HCT116 (cell line): ENCODE results near the gene SEC22A. TPM values are rescaled to one million over a fixed set of nuclear protein-coding genes. Genes with fewer than 3 reads are reported as not detected.

Source experiments
- ATAC-seq: fragments of 200-7000 bp; cut with Tn5 transposase; 2 replicates; pipeline ENCODE4 v1.9.1; 2020; ENCODE audit warnings: mild to moderate bottlenecking, moderate library complexity
- BruUV-seq: library from RNA; stranded (reverse); fragments of 400-500 nt; replicated peaks from 2 replicates; lab custom pipeline; 2021; lab: Mats Ljungman, UMichigan
- CTCF ChIA-PET: fragments of 300-600 bp; sonication (Branson Sonifier 250); formaldehyde crosslinking; loops from one replicate; lab custom pipeline; 2021; ENCODE audit warnings: antibody characterized with exemption; lab: Charles Lee
- POLR2A ChIA-PET: fragments of 300-600, 350-600 bp; sonication (Branson Sonifier 250); formaldehyde crosslinking; loops from one replicate; lab custom pipeline; 2021; ENCODE audit warnings: antibody characterized with exemption; lab: Charles Lee
- RAD21 ChIA-PET, 2 experiments: fragments of 300-600 bp; sonication (Branson Sonifier 250); formaldehyde crosslinking; loops; one replicate each; lab custom pipeline; 2023; ENCODE audit warnings: low total read pairs in 2 of 2; ENCODE audit not compliant: uncharacterized antibody in 2 of 2, unreplicated experiment in 2 of 2, low non-redundant PET in 1 of 2; lab: Charles Lee
- DNase-seq: peaks from one replicate; pipeline ENCODE4 v3.0.0-alpha.2; 2010; ENCODE audit warnings: low read depth, low spot score
- H2AFZ ChIP-seq: fragments of 200-600 bp; shearing (Covaris generic), sonication (generic); 2 replicates; pipeline ENCODE4 v1.6.1; 2017; ENCODE audit warnings: low read depth, mixed run types, mixed read lengths, antibody characterized with exemption, low read length; ENCODE audit not compliant: poor library complexity, severe bottlenecking
- H3K27ac ChIP-seq: 2 replicates; pipeline ENCODE4 v1.5.1; 2012; ENCODE audit warnings: low read depth, low read length
- H3K27me3 ChIP-seq: fragments of 200-600 bp; sonication (generic); 2 replicates; pipeline ENCODE4 v1.6.1; 2016; ENCODE audit warnings: mixed run types, low read length, mixed read lengths; ENCODE audit not compliant: insufficient read depth
- H3K36me3 ChIP-seq, 2 experiments: fragments of 200-500 bp in 1 of 2; fragments of 200-600 bp in 1 of 2; sonication (Bioruptor generic) in 1 of 2; sonication (generic) in 1 of 2; 2 replicates each; pipeline versions ENCODE4 v1.5.1 to v1.6.1; 2014 to 2016; ENCODE audit warnings: low read length in 2 of 2, inconsistent platforms in 1 of 2, mixed read lengths in 1 of 2, mixed run types in 1 of 2; ENCODE audit not compliant: insufficient read depth in 2 of 2, control insufficient read depth in 1 of 2
- H3K4me1 ChIP-seq, 2 experiments: fragments of 200-600 bp in 1 of 2; sonication (generic) in 1 of 2; 2 replicates each; pipeline versions ENCODE4 v1.5.1 to v1.6.1; 2012 to 2017; ENCODE audit warnings: low read length in 2 of 2, inconsistent platforms in 1 of 2, mild to moderate bottlenecking in 1 of 2, mixed read lengths in 1 of 2, mixed run types in 1 of 2, moderate library complexity in 1 of 2; ENCODE audit not compliant: insufficient read depth in 2 of 2, control insufficient read depth in 1 of 2
- H3K4me2 ChIP-seq: fragments of 200-600 bp; sonication (generic); 2 replicates; pipeline ENCODE4 v1.6.1; 2017; ENCODE audit warnings: mixed run types, low read length, mixed read lengths
- H3K4me3 ChIP-seq, 2 experiments: fragments of 200-600 bp in 1 of 2; sonication (generic) in 1 of 2; replicated peaks in 1 of 2; 2 replicates each; pipeline ENCODE4 v1.5.1; 2011 to 2016; ENCODE audit warnings: low read length in 2 of 2, control low read depth in 1 of 2, low read depth in 1 of 2, mild to moderate bottlenecking in 1 of 2, mixed read lengths in 1 of 2, mixed run types in 1 of 2
- H3K79me2 ChIP-seq: fragments of 200-600 bp; sonication (generic); 2 replicates; pipeline ENCODE4 v1.6.1; 2017; ENCODE audit warnings: mild to moderate bottlenecking, mixed run types, low read length, moderate library complexity, mixed read lengths; ENCODE audit not compliant: insufficient read depth
- H3K9ac ChIP-seq: fragments of 200-600 bp; sonication (generic); 2 replicates; pipeline ENCODE4 v1.6.1; 2016; ENCODE audit warnings: low read length, mixed read lengths
- H3K9me2 ChIP-seq: fragments of 200-600 bp; sonication (generic), shearing (Covaris generic); 2 replicates; pipeline ENCODE4 v1.6.1; 2017; ENCODE audit warnings: mixed run types, mild to moderate bottlenecking, moderate library complexity; ENCODE audit not compliant: insufficient read depth
- H3K9me3 ChIP-seq, 2 experiments: fragments of 200-500 bp in 1 of 2; fragments of 200-600 bp in 1 of 2; sonication (Bioruptor generic) in 1 of 2; sonication (generic) in 1 of 2; 2 replicates each; pipeline ENCODE4 v1.6.1; 2014 to 2017; ENCODE audit warnings: low read length in 2 of 2, mixed read lengths in 2 of 2, inconsistent platforms in 1 of 2, low read depth in 1 of 2, mild to moderate bottlenecking in 1 of 2, mixed run types in 1 of 2, moderate library complexity in 1 of 2; ENCODE audit not compliant: control insufficient read depth in 1 of 2, insufficient read depth in 1 of 2
- H4K20me1 ChIP-seq: fragments of 200-600 bp; sonication (generic), shearing (Covaris generic); 2 replicates; pipeline ENCODE4 v1.6.1; 2017; ENCODE audit warnings: mixed run types, mild to moderate bottlenecking, moderate library complexity; ENCODE audit not compliant: insufficient read depth
- CBX3 ChIP-seq: IDR thresholded peaks from 2 replicates; pipeline ENCODE4 v1.6.1; 2012; ENCODE audit warnings: low read depth
- CEBPB ChIP-seq: IDR thresholded peaks from 2 replicates; pipeline ENCODE4 v1.6.1; 2012; ENCODE audit warnings: low read depth
- EZH2 ChIP-seq: fragments of 200-600 bp; sonication (generic); IDR thresholded peaks from 2 replicates; pipeline ENCODE4 v1.6.1; 2017; ENCODE audit warnings: antibody characterized with exemption, mixed run types
- EZH2phosphoT487 ChIP-seq: fragments of 200-600 bp; IDR thresholded peaks from 2 replicates; pipeline ENCODE4 v1.6.1; 2018; ENCODE audit warnings: antibody characterized with exemption, borderline replicate concordance
- FOSL1 ChIP-seq: IDR thresholded peaks from 2 replicates; pipeline ENCODE4 v1.6.1; 2012; ENCODE audit warnings: low read depth
- JUND ChIP-seq: IDR thresholded peaks from 2 replicates; pipeline ENCODE4 v1.6.1; 2012
- RAD21 ChIP-seq: IDR thresholded peaks from 2 replicates; pipeline ENCODE4 v1.6.1; 2012; ENCODE audit warnings: low read depth, mild to moderate bottlenecking
- REST ChIP-seq: IDR thresholded peaks from 2 replicates; pipeline ENCODE4 v1.6.1; 2012; ENCODE audit warnings: low read depth
- SIN3A ChIP-seq: IDR thresholded peaks from 2 replicates; pipeline ENCODE4 v1.6.1; 2012; ENCODE audit warnings: low read depth
- TCF7L2 ChIP-seq: IDR thresholded peaks from 2 replicates; pipeline ENCODE4 v1.7.0; 2011; ENCODE audit warnings: borderline replicate concordance, inconsistent platforms; ENCODE audit not compliant: insufficient read depth, insufficient read length; ENCODE audit errors: extremely low read depth
- YY1 ChIP-seq: IDR thresholded peaks from 2 replicates; pipeline ENCODE4 v1.6.1; 2011; ENCODE audit warnings: low read length, low read depth, moderate library complexity, mild to moderate bottlenecking; ENCODE audit not compliant: insufficient replicate concordance; ENCODE audit errors: extremely low read depth
- ZBTB33 ChIP-seq: IDR thresholded peaks from 2 replicates; pipeline ENCODE4 v1.6.1; 2011; ENCODE audit warnings: mild to moderate bottlenecking, low read length, moderate library complexity; ENCODE audit not compliant: insufficient replicate concordance; ENCODE audit errors: extremely low read depth
- ZNF274 ChIP-seq: fragments of 200-500 bp; sonication (Bioruptor generic); IDR thresholded peaks from 2 replicates; pipeline ENCODE4 v1.6.1; 2014; ENCODE audit warnings: mild to moderate bottlenecking, low read depth, low read length, inconsistent platforms
- intact Hi-C: fragments of 100-400 bp; cut with micrococcal nuclease; formaldehyde crosslinking; loops from 2 replicates; pipeline ENCODE4 v1.10.0; 2022
- total RNA-seq: library from RNA; stranded (reverse); gene quantifications from one replicate; pipeline ENCODE4 v1.2.1, GENCODE V29; 2021; ENCODE audit not compliant: unreplicated experiment
- TF ChIP-seq, protein P1 (sequence below): IDR thresholded peaks from 2 replicates; pipeline ENCODE4 v1.6.1; 2012

The SEC22A gene
- total RNA-seq, 1 experiment from 2014 or later: 10.6 TPM

DNA sequence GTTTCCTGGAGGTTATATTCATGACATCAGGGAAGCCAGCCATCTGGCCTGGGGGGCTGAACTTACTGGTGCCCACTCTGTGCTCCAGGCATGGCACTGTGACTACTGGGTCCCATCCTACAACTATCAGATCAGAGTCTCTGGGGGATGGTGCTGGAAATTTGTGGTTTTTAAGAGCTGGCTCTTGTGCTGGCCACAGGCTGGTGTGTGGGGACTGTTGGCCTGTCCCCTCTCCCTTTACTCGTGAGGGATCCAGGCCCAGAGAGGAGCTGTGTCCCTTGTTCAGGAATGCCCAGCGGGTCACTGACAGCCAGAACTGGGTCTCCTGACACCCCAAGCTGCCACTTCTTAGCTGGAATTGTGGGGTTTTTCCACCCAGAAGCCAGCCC is 44.5 kb upstream of the SEC22A start:
- Histone ChIP-seq H3K9me3 (no peaks in the 10 kb centered on the region), H3K4me3 (no peak overlapping the region), H3K79me2 (no peaks in the 10 kb centered on the region), H3K36me3 (peaks cover 23 to 46% of the 10 kb centered on the region in 2 experiments), H3K27me3 (no peaks in the 10 kb centered on the region), H3K4me2 (no peak overlapping the region), H3K9me2 (no peaks in the 10 kb centered on the region), H4K20me1 (no peaks in the 10 kb centered on the region; the same call in 1 of the 2 replicates), H2AFZ (no peak overlapping the region), H3K9ac (no peak overlapping the region), H3K4me1 (no peaks in the 10 kb centered on the region), H3K27ac (no peak overlapping the region)
- intact Hi-C loops: no loop called here
- ATAC-seq (no peak), DNase-seq (no peak)
- ChIA-PET POLR2A (no interaction called here), RAD21 (no interaction called here), CTCF (no interaction called here)
- no peak for TF ChIP-seq RAD21
- no peak for TF ChIP-seq EZH2
- no peak for TF ChIP-seq CEBPB
- BruUV-seq: no TSS peak

DNA sequence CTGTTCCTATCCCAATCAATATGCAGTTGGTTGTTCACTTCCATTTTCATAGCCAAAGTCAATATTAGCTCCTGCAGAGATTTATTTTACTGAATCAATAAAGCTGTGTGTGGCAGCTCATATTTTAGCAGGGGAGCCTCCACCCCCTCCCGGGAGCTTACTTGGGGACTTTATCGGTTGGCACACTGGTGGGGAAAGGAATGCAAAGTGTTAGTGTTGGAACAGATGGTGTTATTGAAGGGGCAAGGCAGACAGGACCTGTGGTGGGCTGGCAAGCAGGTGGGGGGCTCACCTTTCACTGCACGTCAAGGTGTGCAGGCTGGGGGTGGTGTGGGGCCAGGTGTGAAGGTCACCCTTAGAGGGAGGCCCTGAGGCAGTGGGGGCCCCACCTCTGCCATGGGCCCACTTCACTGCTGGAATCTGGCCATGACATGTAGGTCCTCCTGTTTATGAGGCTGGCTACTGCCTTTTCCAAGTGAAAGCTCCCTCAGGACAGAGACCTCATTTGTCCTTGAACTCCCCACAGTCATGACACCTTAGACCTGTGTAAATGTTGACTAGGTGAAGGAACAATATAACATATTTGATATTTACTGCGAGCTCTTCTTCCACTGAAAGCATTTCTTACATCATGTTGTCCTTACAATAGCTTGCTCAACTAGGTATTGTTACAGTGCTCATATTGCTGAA is 44.0 kb upstream of the SEC22A start:
- H3K27me3 ChIP-seq: no peaks in the 10 kb centered on the region
- H3K4me2 ChIP-seq: no peak overlapping the region
- TF ChIP-seq CEBPB (no peak), ZBTB33 (no peak), JUND (no peak), SIN3A (no peak), REST (no peak), EZH2phosphoT487 (no peak), TCF7L2 (no peak), ZNF274 (no peak), FOSL1 (no peak), EZH2 (no peak), CBX3 (no peak), YY1 (no peak)
- TF ChIP-seq, protein P1, sequence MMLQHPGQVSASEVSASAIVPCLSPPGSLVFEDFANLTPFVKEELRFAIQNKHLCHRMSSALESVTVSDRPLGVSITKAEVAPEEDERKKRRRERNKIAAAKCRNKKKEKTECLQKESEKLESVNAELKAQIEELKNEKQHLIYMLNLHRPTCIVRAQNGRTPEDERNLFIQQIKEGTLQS: no peak
- no peaks in the 10 kb centered on the region; the same call in 1 of the 2 replicates for H4K20me1 ChIP-seq
- ATAC-seq: no peak
- no peaks in the 10 kb centered on the region for H3K9me3 ChIP-seq
- no peak overlapping the region for H3K4me3 ChIP-seq
- peaks cover 23 to 43% of the 10 kb centered on the region in 2 experiments for H3K36me3 ChIP-seq
- H3K4me1 ChIP-seq: no peaks in the 10 kb centered on the region
- ChIA-PET RAD21 (no interaction called here), CTCF (no interaction called here), POLR2A (no interaction called here)
- no peak overlapping the region for H3K9ac ChIP-seq
- DNase-seq: no peak
- no peaks in the 10 kb centered on the region for H3K9me2 ChIP-seq
- no peak overlapping the region for H2AFZ ChIP-seq
- BruUV-seq: no TSS peak
- H3K79me2 ChIP-seq: no peaks in the 10 kb centered on the region
- H3K27ac ChIP-seq: no peak overlapping the region
- intact Hi-C loops: no loop called here
